HepG2 (cell line): ENCODE data around the gene HFM1. TPM values are rescaled to one million over a fixed set of nuclear protein-coding genes. Genes with fewer than 3 reads are reported as not detected.

Experiments
- ARID4A ChIP-seq: sonication (generic); formaldehyde crosslinking; IDR thresholded peaks from 2 replicates; pipeline ENCODE4 v1.5.0; 2020; ENCODE audit warnings: mild to moderate bottlenecking, missing genetic modification reagents, borderline replicate concordance
- CHCHD3 ChIP-seq: sonication (generic); formaldehyde crosslinking; IDR thresholded peaks from 2 replicates; pipeline ENCODE4 v1.8.0; 2022; ENCODE audit warnings: mild to moderate bottlenecking, missing genetic modification reagents, moderate library complexity
- CHD4 ChIP-seq: fragments of 200-600 bp; sonication (generic); IDR thresholded peaks from 2 replicates; pipeline ENCODE4 v1.7.0; 2017; ENCODE audit warnings: mild to moderate bottlenecking, low read length, borderline replicate concordance
- HNRNPLL ChIP-seq: fragments of 200-400 bp; formaldehyde crosslinking; IDR thresholded peaks from 2 replicates; pipeline ENCODE4 v1.6.1; 2017; ENCODE audit warnings: mild to moderate bottlenecking, low read depth, low read length; ENCODE audit not compliant: poor library complexity, severe bottlenecking
- KMT2A ChIP-seq: sonication (generic); formaldehyde crosslinking; IDR thresholded peaks from 2 replicates; pipeline ENCODE4 v1.4.0; 2020; ENCODE audit warnings: missing genetic modification reagents
- MXD1 ChIP-seq: sonication (generic); formaldehyde crosslinking; IDR thresholded peaks from 2 replicates; pipeline ENCODE4 v1.4.0; 2020; ENCODE audit warnings: mild to moderate bottlenecking, missing genetic modification reagents
- NR2F6 ChIP-seq, 2 experiments: IDR thresholded peaks; 2 replicates each; pipeline ENCODE4 v1.6.1; 2016; ENCODE audit warnings: antibody characterized with exemption in 1 of 2, mild to moderate bottlenecking in 1 of 2
- PHF20 ChIP-seq: sonication (generic); formaldehyde crosslinking; IDR thresholded peaks from 2 replicates; pipeline ENCODE4 v1.5.0; 2020; ENCODE audit warnings: mild to moderate bottlenecking, missing genetic modification reagents
- PHF8 ChIP-seq: sonication (generic); formaldehyde crosslinking; IDR thresholded peaks from 2 replicates; pipeline ENCODE4 v1.5.0; 2020; ENCODE audit warnings: missing genetic modification reagents
- POLR2A ChIP-seq, 2 experiments: IDR thresholded peaks; 2 replicates each; pipeline ENCODE4 v1.6.1; 2011; ENCODE audit warnings: low read depth in 2 of 2, low read length in 2 of 2, mild to moderate bottlenecking in 1 of 2, moderate library complexity in 1 of 2; ENCODE audit not compliant: insufficient read depth in 1 of 2
- TMF1 ChIP-seq: sonication (generic); formaldehyde crosslinking; IDR thresholded peaks from 2 replicates; pipeline ENCODE4 v1.8.1; 2022; ENCODE audit warnings: low read depth, missing genetic modification reagents
- XRCC5 ChIP-seq: fragments of 200-400 bp; formaldehyde crosslinking; optimal IDR thresholded peaks from 2 replicates; pipeline ENCODE3; 2017; ENCODE audit warnings: mild to moderate bottlenecking, low read length
- ZFX ChIP-seq: sonication (generic); formaldehyde crosslinking; IDR thresholded peaks from 2 replicates; pipeline ENCODE4 v1.4.0; 2020; ENCODE audit warnings: mild to moderate bottlenecking, low read depth, missing genetic modification reagents, moderate library complexity
- ZNF496 ChIP-seq: sonication (generic); formaldehyde crosslinking; IDR thresholded peaks from 2 replicates; pipeline ENCODE4 v1.8.1; 2023; ENCODE audit warnings: mild to moderate bottlenecking, moderate library complexity, missing genetic modification reagents; ENCODE audit not compliant: insufficient replicate concordance
- ZNF543 ChIP-seq: sonication (generic); formaldehyde crosslinking; IDR thresholded peaks from 2 replicates; pipeline ENCODE4 v1.4.0; 2020; ENCODE audit warnings: mild to moderate bottlenecking, missing genetic modification reagents
- ZNF546 ChIP-seq: sonication (generic); formaldehyde crosslinking; conservative IDR thresholded peaks from 2 replicates; pipeline ENCODE4 v1.8.1; 2023; ENCODE audit warnings: mild to moderate bottlenecking, missing genetic modification reagents
- ZNF614 ChIP-seq: IDR thresholded peaks from 2 replicates; pipeline ENCODE4 v1.6.1; 2018; ENCODE audit warnings: missing biosample characterization, missing genetic modification reagents, inconsistent platforms, borderline replicate concordance
- ZNF710 ChIP-seq: sonication (generic); formaldehyde crosslinking; IDR thresholded peaks from 2 replicates; pipeline ENCODE4 v1.5.0; 2020; ENCODE audit warnings: mild to moderate bottlenecking, missing genetic modification reagents, borderline replicate concordance
- ZNF839 ChIP-seq: sonication (generic); formaldehyde crosslinking; IDR thresholded peaks from 2 replicates; pipeline ENCODE4 v1.4.0; 2020; ENCODE audit warnings: missing genetic modification reagents, mild to moderate bottlenecking, borderline replicate concordance
- polyA plus RNA-seq, 8 experiments: library from polyadenylated mRNA; depleted of rRNA in 3 of 8; stranded (reverse) in 7 of 8; unstranded in 1 of 8; fragments of >200 nt; fragmentation: Illumina TruSeq in 4 of 8; extraction: Trizol in 4 of 8; gene quantifications; 2 replicates each; pipeline versions ENCODE4 v1.2.1 to v1.2.3, GENCODE V29; 2011 to 2016; ENCODE audit warnings: low read depth in 4 of 8, missing spikeins in 1 of 8, mixed read lengths in 1 of 8; ENCODE audit not compliant: insufficient read depth in 1 of 8
- total RNA-seq, 5 experiments: library from RNA; depleted of rRNA; stranded (reverse); fragments of >200 nt; fragmentation: Illumina TruSeq; extraction: Trizol; gene quantifications; 2 replicates each; pipeline ENCODE4 v1.2.3, GENCODE V29; 2016; ENCODE audit warnings: low read depth in 1 of 5
- TF ChIP-seq, protein P1 (sequence below), 2 experiments: sonication (generic) in 1 of 2; formaldehyde crosslinking in 1 of 2; IDR thresholded peaks; 2 replicates each; pipeline versions ENCODE4 v1.4.0 to v1.6.1; 2018 to 2020; ENCODE audit warnings: missing genetic modification reagents in 2 of 2, borderline replicate concordance in 1 of 2, low read depth in 1 of 2, mild to moderate bottlenecking in 1 of 2, missing biosample characterization in 1 of 2

HFM1 gene
- total and polyA plus RNA-seq, 2 of the 13 experiments (the other 11 are each of a cell fraction or from before 2014, with no cell fraction given), result 0.29 to 1.4 TPM

- peak; percentile 61 for TF ChIP-seq PHF20 (CRISPR knock-in tag)
- TF ChIP-seq TMF1 (CRISPR knock-in tag), result no peak
- peak; percentile 47 for TF ChIP-seq XRCC5
- no peak for TF ChIP-seq NR2F6 (IDR thresholded peaks at IDR 0.05)
- no peak for TF ChIP-seq NR2F6 (CRISPR knock-in tag; IDR thresholded peaks at IDR 0.05)
- peak; percentile 65; the same call in 1 of the 2 replicates for TF ChIP-seq ARID4A (CRISPR knock-in tag)
- no peak for TF ChIP-seq CHD4
- TF ChIP-seq MXD1 (CRISPR knock-in tag), result 0 out of 2 replicates have a peak, but pooled peaks have one; percentile 25
- TF ChIP-seq ZNF543 (CRISPR knock-in tag), result 0 out of 2 replicates have a peak, but pooled peaks have one; percentile 38
- peak; percentile 66; the same call in 1 of the 2 replicates for TF ChIP-seq KMT2A (CRISPR knock-in tag)
- TF ChIP-seq, protein P1, sequence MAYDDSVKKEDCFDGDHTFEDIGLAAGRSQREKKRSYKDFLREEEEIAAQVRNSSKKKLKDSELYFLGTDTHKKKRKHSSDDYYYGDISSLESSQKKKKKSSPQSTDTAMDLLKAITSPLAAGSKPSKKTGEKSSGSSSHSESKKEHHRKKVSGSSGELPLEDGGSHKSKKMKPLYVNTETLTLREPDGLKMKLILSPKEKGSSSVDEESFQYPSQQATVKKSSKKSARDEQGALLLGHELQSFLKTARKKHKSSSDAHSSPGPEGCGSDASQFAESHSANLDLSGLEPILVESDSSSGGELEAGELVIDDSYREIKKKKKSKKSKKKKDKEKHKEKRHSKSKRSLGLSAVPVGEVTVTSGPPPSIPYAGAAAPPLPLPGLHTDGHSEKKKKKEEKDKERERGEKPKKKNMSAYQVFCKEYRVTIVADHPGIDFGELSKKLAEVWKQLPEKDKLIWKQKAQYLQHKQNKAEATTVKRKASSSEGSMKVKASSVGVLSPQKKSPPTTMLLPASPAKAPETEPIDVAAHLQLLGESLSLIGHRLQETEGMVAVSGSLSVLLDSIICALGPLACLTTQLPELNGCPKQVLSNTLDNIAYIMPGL (CRISPR knock-in tag; IDR thresholded peaks at IDR 0.05; ENCODE audit: borderline replicate concordance in 1 of 2, low read depth in 1 of 2), result peak; percentile 24 to 65; a peak in 2 of 4 replicates
- TF ChIP-seq ZNF710, result 0 out of 2 replicates have a peak, but pooled peaks have one; percentile 48
- no peak for TF ChIP-seq ZNF496 (CRISPR knock-in tag)
- TF ChIP-seq POLR2A (IDR thresholded peaks at IDR 0.05; ENCODE audit: insufficient read depth in 1 of 2, low read depth in 2 of 2, low read length in 2 of 2), result no peak
- 0 out of 2 replicates have a peak, but pooled peaks have one; percentile 62 for TF ChIP-seq ZNF546 (CRISPR knock-in tag)
- peak; percentile 78 for TF ChIP-seq PHF8 (CRISPR knock-in tag)
- TF ChIP-seq HNRNPLL, result peak; percentile 67
- peak; percentile 79; the same call in 1 of the 2 replicates for TF ChIP-seq ZNF839 (CRISPR knock-in tag)
- no peak for TF ChIP-seq CHCHD3 (CRISPR knock-in tag)
- peak; percentile 95 for TF ChIP-seq ZFX (CRISPR knock-in tag)
- TF ChIP-seq ZNF614, result no peak
Measured at GRCh38 chr1:91404151-91405012, at the start of gene HFM1 (continued).
